GM21786 (cell line): ENCODE results near the gene TEX19.
"Not testable (repeated sequence)": the region's sequence is repeated elsewhere in the genome, so short reads cannot be mapped to it uniquely, and the experiment has no call there.

Experiments
- ATAC-seq: cut with Tn5 transposase; IDR thresholded peaks from one replicate; pipeline ENCODE4 v1.9.1; 2021; ENCODE audit not compliant: unreplicated experiment

Gene TEX19

GRCh38 chr17:82353484-82353883, 5.6 kb upstream of the TEX19 start:
- no peak for ATAC-seq

GRCh38 chr17:82354804-82355308, 4.2 kb upstream of the TEX19 start:
- ATAC-seq, result no peak

- no peak for ATAC-seq
These were observed 3.1 kb upstream of the TEX19 start for GRCh38 chr17:82355770-82356427.

- no peak for ATAC-seq
These were observed 2.1 kb upstream of the TEX19 start for GRCh38 chr17:82356845-82357355.

GRCh38 chr17:82357394-82357793, 1.7 kb upstream of the TEX19 start:
- no peak for ATAC-seq

GRCh38 chr17:82359451-82360074, 516 bp downstream of the TEX19 start:
- ATAC-seq, result not testable (repeated sequence)

GRCh38 chr17:82361885-82362633, 3.0 kb downstream of the TEX19 start:
- no peak for ATAC-seq

- ATAC-seq, result no peak
These were observed 6.7 kb downstream of the TEX19 start for GRCh38 chr17:82365606-82366295.

- no peak for ATAC-seq
These were observed 7.7 kb downstream of the TEX19 start for GRCh38 chr17:82366749-82367148.

GRCh38 chr17:82367724-82368524, 8.9 kb downstream of the TEX19 start:
- no peak for ATAC-seq

GRCh38 chr17:82369211-82369610, 10.2 kb downstream of the TEX19 start:
- no peak for ATAC-seq

GRCh38 chr17:82370471-82371332, 11.7 kb downstream of the TEX19 start:
- ATAC-seq, result no peak

GRCh38 chr17:82371333-82372248, 12.5 kb downstream of the TEX19 start, which contains the start of gene UTS2R:
UTS2R (plus strand) TSS chr17:82371765; CDS start chr17:82374325, 2,560 bp downstream.
- ATAC-seq, result no peak

- ATAC-seq, result no peak
These were observed 13.4 kb downstream of the TEX19 start for GRCh38 chr17:82372249-82373071.

- not testable (repeated sequence) for ATAC-seq
These were observed 14.0 kb downstream of the TEX19 start for GRCh38 chr17:82373072-82373452.

- ATAC-seq, result no peak
These were observed 14.9 kb downstream of the TEX19 start for GRCh38 chr17:82373731-82374625.
